ENCODE data around the gene ACTN4.

- no peak for TF ChIP-seq CTCF (IDR thresholded peaks at IDR 0.05)
- TF ChIP-seq POLR2A (IDR thresholded peaks at IDR 0.05), result no peak
These were observed 89.2 kb downstream of the ACTN4 start for GRCh38 chr19:38736413-38737280.
